Stimulated activated CD8-positive, alpha-beta memory T cell treated with anti-CD3 and anti-CD28 coated beads, Interleukin-15, amount 100 ng/mL, for 48 hours (primary cell): ENCODE measurements around the gene CCDC91.

Experiments used
- DNase-seq, 2 donors: peaks; one replicate each; pipeline ENCODE4 v3.0.0-alpha.2; 2020; ENCODE audit warnings: low read depth in 2 of 2

Gene CCDC91

DNA sequence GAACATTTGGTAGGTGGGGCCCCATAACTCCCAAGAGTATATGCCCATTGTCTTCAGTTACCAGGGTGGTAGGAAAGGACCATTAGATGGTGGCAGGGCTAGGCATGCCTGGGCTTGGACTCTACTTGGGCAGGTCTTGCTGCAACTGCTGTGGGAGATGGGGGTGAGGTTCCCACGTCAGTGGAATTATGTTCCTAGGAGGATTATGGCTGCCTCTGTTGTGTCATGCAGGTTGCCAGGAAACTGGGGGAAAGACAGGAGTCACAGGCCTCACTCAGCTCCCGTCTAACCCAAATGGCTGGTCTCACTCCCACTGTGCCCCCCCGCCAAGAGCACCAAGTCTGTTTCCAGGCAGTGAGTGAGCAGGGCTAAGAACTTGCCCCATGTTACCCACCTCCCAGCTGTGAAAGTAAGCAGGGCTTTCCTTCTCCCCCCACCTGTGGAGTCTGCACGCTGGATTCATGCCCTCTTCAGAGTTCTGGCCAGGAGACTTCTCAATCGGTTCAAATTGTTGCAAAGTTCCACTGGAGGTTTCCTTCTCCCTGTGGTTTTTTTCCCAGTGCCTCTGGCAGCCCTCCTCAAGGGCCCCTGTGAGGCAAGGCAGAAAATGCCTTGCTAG, 337.5 kb downstream of the CCDC91 start:
- DNase-seq, result no peak

DNA sequence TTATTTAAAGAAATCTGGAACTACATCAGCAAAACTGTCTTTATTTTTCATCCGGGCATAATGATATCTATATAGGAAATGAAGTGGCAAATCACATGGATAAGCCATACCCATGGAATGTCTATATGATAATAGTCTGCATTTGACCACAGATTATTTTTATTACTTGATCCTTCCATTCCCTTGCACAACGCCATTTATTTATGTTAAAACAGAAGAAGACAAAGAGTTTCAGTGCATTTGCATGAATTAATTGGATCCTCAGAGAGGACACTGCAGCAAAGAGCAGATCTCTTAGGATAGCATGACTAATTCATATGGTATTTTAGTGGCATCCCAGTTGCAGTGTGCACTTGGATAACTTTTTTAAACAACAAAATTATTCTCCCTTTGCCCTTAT, 345.0 kb downstream of the CCDC91 start:
- DNase-seq, result no peak

DNA sequence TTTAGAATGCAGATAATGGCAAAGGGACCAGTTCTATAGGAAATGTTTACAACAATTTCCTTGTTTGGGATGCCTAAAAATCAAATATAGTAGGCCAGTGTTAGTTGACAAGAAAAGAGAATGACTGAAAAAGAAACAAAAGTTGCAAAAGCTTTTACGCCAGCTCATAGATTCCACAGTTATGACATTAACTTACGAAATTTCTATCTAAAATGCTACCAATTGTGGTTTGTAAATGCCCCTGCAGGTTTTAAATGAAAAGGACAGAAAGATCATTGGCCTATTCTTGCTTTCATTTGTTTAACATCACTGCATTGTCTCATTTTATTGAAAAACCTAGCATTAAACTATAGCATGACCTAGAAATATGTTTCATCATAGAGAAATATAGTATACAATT, 345.8 kb downstream of the CCDC91 start:
- DNase-seq, result no peak

DNA sequence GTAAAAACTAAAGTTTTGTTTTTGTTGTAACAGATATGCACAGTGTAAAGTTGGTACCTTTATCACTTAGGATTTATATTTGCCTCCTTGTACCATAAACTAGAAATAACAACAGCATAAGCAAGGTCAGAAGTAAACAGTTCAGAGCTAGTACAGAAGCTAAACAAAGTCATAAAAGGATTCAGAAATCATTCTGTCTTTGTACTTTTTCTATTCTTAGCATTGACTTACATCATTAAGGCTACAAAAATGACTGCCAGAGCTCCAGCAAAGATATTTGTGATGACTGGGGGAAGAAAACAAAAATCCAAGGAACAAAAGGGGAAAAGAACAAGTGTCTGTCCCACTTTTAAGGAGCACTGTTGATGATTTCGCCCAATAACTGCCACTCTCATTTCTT, 347.2 kb downstream of the CCDC91 start:
- DNase-seq, result no peak

DNA sequence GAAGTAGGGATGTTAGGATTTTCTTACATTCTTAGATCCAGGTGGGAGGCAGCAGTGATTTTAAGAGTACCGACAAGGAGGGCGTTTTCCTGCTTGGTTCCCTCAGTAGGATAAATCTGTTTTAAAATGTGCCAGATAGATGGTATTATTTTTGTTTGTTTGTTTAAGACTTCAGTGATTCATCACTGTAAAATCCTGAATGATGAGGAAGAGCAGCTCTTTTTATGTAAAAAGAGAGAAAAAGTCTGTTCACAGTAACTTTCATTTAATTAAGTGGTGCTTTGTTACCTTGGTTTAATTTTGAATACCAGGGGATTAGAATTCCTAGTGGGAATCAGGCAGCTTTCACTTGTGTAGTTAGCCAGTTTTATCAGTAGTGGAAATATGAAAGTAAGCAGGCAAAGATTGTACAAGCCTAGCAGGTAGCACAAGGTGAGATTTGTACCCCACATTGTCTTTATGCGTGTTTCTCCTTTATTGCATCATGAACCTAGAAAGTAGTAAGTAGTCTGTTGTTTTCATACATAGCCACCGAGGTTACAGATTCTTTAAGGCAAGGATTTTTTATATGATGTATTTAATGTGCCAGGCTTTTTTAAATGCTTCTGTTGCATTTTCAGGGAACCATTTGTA, 349.6 kb downstream of the CCDC91 start:
- no peak for DNase-seq

DNA sequence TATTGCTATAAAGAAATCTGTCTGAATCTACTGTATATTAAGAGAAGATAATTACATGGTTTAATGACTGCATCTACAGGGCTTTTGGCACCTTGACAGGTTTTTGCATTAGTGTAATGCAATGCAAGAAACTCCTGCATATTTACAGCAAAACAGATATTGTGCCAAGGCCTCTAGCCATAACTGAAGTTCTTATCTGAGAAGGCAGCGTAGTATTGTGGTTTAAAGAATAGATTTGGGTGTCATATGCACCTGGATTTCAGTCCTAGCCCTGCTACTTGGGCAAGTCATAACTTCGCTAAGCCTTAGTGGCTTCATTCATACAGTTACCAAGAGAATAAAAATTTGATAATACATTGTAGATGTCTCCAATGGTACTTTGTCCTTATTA, 350.1 kb downstream of the CCDC91 start:
- DNase-seq, result no peak

DNA sequence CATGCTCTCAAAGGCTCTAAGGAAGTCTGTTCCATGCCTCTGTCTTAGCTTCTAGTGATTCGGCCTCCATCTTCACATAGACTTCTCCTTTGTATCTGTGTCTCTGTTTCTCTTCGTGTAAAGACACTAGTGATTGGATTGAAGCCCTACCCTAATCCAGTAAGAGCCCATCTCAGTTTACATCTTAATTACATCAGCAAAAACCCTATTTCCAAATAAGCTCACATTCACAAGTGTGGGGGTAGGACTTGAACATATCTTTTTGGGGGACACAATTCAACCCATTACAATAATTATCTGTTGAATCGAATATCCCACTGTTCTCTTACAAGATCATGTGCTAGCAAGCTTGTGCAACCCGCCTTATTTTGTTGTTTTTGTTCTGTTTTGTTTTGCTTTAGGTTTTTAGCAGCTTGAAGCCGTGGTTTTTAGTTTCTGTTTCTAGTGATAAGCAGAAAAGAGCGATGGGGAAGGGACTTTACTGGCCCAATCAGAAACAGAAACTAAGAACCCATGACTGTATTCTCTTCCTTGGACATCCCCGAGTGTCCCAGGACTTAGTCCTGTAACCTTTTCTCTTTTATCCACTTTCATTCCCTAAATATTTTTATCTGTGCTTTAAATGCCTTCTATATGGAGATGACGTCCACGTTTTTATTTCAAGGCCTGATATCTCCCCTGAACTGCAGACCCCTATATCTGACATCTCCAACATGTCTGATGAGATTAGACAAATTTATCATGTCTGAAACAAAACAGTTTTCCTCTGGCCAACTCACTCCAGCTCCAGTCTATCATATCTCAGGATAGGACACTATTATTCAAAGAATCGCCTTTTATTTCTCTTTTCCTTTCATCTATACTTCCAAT, 353.0 kb downstream of the CCDC91 start:
- no peak for DNase-seq

DNA sequence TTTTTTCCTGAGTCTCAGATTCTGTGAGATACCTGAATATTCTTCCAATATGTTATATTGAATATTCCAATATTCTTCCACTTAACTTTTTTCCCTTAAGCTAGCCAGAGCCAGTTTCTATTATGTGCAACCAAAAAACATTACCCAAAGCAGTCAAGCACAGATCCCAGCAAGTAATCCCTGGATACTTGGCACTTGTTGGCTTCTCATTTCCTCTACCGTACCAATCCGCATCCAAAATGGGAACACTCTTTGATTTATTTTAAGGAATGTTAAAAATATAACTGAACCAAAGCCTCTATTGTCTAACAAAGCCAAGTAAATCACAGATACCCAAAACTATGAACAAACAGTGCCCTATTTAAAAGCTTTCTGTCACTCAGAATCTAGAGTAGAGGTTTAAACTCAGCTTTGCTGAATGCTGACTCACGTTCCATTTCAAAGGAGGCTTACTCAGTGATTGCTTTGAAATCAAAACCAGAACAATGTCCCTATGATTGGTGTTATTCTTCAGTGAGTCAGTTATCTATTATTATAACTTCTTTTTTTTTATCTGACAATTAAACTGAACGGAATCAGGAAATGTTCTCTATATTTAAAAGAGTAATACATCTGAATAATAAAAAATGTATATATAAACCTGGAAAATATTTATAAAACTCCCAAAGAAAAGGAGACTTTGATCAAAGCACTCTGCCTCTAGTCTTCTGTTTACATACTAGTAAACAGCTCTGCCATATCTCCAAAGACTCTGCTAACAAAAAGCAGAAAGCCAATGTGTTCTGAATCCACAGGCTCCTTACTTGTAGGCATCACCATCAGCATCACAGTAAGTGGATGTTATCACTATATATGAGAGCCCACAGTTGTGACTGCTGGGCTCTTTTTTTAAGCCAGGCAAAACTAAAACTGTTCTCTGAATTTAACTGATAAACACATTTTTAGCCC, 360.8 kb downstream of the CCDC91 start:
- no peak for DNase-seq

DNA sequence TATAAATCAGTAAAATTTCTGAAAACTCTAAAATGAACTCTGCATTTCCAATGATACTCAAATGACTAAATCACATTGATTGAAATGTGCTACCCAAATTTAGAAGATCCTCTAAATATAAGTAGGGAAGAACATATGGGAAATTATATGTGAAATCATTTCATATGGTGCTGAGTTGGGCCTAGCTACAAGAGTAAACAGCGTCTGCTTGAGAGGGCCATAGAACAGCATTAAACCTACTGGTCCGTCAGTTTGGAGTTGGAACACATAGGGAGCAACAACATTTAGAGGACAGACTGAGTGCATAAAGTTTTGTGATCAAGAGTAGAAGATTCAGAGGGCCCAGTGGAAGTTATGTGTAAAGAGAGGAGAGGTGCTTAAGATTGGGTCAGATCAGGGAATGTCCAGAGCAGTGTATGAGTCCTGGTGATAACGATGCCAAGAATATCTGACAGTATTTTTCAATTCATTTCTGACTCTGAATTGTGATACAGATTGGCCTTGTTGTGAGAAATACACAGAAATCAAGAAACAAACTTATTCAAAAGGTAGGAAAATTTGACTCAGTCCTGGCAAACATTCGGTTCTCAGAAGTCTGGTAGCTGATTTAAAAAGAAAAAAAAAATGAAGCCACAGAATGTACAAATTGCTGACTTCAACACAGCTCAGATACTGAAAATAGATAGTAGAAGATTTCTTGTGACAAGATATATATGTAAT, 362.2 kb downstream of the CCDC91 start:
- DNase-seq, result no peak

DNA sequence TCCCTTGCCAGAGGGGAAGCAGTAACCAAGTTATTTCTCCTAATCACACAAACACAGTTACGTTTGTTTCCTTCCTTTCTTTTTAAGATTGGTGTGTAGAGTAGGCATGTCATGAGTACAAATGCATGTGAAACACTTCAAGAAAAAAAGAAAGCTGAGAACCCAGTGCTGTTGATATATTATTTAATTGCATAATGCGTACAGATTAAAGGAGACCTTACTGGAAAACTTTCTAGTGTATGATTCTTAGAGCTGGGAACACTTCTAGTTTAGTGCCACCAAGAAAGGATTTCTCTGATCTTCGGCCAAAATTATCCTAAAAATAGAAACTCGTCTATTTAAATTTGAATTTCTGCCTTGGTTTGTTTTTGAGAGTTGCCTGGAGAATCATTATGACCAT, 365.5 kb downstream of the CCDC91 start:
- DNase-seq, result no peak

DNA sequence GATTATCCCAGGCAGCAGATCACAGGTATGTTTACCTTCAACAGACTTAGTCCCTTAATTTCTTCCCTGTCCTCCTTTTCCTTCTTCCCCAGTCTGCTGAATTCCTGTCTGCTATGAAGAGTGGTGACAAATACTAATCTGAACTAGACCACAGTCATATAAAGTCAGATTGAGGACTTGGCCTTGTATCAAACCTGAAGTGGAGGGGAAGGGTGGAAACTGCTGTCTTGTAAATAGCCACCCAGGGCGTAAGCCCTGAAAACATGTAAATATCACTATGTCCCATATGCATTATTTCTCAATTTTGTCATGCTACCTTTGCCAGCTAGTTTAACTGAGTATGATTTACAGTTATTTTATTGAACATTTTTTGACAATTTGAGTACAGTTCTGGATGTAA, 368.0 kb downstream of the CCDC91 start:
- DNase-seq, result no peak

DNA sequence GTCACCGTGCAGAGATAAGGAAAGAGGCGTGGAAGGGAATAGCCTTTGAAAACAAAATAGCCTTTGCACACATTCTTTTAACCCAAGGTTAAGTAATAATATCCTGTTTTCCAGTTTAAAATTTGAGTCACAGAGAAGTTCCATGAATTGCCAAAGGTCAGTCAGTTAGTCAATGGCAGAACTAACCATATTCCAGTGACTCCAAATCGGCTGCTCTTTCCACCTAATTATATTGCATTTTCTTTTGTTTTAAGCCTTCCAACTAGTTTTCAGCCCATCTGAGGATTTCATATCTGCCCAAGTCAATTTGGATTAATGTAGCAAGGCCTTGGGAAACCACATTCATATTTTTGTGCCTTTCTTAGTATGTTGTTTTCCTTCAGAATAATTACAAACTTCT, 373.0 kb downstream of the CCDC91 start:
- no peak for DNase-seq

DNA sequence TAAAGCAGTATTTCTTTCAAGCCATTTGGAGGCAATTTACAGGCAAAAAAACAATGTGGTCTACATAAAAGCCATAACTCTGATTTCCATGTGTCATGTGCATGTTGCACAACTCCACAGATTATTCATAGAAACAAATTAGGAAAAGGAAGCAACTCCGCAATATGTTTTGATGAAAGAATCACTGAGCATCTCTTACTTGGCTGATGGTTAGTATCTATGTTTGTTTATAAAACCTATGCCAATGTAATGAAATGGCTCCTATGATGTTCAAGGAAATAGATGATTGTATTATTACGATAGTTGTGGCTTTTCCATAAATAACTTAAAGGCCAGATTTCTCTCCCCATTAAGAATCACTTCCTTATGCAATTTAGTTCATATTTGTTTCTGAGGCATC, 373.7 kb downstream of the CCDC91 start:
- DNase-seq, result no peak

DNA sequence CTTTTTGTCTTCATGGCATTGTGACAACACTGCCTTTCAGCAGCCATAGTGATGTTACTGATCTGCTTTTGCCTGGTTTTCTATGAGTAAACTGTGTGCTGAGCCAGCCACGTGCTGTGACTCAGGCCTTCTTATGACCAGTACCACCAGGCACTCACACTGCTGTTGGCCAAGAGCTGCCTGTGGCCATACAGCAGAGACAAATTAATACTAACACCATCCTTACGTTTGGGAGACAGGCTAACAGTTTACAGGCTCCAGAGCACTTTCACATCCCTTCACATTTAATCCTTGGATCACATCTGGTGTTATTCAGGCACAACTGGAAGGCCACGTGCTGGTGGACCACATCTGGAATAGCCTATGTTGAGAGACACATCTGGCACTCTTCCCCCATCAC, 377.9 kb downstream of the CCDC91 start:
- DNase-seq, result no peak

DNA sequence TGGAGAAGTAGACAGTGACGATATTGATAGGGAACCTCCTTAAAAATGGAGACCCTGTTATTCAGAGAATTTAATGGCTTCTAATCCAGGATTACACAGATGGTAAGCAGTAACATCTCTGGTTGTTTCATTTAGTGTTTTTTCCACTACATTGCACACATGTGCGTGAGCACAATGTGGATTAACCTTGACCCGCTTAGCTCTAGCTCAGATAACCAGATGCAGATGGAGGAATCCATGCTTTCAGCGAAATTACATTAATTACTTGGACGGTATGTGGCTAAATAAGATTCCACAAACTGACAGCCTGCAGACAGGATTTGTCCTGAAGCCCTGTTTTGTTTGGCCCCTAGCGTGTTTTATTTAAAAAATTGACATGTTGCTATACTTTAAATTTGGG, 378.4 kb downstream of the CCDC91 start:
- DNase-seq, result no peak

DNA sequence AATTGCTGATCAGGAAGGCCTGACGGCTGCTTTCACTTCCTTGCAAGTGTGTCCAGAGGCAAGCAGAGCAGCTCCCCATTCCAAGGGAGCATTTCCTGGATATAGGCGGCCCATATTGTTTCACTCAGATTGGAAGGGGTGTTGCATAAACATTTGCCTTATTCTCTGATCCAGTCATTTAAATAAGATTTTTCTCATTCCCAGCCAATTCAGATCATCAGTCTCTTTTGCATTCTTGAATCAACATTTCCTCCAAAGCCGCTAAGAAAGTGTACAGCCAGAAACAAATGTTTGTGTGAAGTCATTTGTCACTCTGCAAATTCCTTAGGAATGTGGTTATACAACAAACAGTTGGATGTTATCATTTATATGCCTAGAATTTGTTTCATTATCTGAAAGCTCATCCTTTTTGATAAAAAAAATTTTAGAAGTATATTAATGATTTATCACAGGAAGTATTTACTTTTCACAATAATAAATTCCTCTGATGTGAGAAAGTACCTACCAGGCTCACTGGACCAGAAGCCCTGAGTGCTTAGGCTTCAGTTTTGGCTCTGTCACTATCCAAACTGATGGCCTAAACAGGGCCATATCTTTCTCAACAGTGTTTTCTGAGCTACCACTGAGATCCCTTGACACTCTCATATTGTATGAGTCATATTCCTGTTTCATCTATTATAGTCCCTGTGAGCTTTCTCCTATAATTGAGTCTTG, 379.6 kb downstream of the CCDC91 start:
- DNase-seq, result no peak

DNA sequence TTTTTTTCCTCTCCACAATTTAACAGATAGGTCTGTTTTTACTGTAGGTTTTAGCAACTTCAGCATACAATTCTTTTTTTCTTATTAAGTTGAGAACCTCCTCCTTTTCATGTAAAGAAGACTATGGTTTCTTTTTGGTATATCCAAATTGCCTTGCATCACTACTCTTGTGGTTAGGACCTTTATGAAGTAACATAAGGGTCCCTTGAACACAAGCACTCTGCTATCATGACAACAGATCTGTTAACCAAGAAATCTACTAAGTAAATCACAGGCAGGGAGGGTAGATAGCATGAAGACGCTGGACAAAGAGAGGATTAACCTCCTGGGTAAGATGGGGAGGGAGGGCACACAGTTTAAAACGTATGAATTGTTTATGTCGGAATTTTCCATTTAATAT, 380.6 kb downstream of the CCDC91 start:
- DNase-seq, result no peak

DNA sequence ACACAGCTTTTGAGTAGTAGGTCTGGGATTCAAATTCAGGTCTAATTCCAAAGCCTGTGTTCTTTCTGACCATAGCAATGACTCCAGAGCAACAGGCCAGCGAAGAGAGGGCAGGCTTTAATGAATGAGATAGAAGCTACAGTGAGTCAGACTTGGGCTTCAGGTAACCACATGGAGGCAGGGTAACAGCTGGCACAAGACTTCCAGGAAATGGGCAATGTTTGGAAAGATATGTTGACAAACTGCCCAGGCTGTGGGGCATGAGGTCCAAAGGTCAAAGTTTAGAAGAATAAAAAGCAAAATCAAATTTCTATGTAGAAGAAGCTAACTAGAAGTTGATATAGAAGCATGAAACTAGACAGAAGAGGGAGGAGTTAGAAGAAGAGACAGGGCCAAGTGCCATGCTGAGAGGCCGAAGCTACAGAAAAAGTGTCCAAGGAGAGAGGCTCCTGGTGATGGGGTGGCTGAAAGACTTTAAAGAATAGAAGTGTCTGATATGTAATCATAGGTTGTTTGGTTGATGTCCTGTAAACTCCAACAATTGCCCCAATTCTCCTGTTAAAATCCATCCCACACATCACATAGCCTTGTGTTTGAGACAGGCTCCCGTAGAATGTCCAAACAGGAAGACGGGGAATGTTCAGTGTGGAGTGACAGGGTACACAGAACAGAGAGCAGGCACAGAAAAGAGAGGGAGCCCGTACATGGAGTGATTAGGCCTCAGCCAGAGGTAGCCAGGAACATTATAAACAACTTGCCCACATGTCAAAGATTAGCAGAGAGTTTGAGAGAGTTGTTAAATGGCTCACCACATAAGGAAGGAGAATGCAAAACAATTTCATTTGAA, 384.7 kb downstream of the CCDC91 start:
- no peak for DNase-seq

DNA sequence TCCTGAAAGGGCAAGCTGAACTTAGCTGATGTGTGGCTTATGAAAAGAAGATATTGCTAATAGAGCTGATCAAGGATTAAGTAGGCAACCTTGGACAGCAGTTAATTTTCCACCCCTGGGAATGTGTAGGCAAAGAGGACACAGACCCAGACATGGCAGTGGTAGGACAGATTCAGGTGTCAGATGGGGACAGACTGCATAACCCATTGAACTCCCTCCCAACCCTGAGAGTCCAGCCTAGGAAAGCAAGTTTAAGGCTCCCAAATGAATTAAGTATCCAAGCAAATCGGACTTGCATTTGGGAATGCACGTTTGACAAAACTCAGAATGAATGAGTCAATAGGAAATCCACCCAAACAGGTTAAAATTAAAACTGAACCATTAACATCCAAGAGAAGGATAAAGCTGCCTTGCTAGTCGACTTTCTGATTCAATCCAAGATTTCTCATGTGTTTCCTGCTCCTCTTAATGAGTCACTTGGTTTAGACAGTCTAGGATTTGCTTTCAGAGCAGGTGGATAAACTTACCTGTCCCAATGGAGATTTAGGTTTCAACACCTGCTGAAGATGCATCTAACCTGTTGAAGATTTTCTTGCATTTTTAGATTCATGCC, 385.4 kb downstream of the CCDC91 start:
- DNase-seq, result no peak
